ENCODE measurements around the gene SNRPD3. TPM values are rescaled to one million over a fixed set of nuclear protein-coding genes. Genes with fewer than 3 reads are reported as not detected.
"Not testable (repeated sequence)": the region's sequence is repeated elsewhere in the genome, so short reads cannot be mapped to it uniquely, and the experiment has no call there.

The SNRPD3 gene
- total and polyA plus RNA-seq, 2 donors (not counting 3 experiments of a cell fraction or from before 2014, with no cell fraction given): 121 to 253 TPM

DNA sequence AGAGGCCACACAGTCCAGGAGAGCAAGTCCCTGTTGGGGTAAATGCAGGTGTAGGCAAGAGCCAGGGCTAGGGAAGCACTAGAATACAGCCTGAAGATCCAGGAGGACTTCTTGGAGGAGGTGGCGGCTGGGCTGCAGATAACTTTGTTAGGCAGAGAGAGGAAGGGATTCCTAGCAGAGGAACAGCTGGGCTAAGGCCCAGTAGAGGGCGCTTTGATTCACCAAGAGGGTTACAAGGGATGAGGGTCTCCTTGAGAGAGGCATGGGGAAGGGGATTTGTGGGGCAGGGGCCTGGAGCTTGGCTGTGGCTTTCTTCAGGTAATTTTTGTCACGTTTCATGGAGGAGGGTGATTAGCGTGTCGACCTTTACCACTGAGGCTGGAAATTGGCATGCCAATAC lies 65.4 kb downstream of the SNRPD3 start:
- intact Hi-C loops (cut with micrococcal nuclease); H3K4me1 ChIP-seq (ENCODE audit: control insufficient read depth, extremely low read depth, insufficient read depth, low read length); H2AFZ ChIP-seq (ENCODE audit: low read depth, low read length); H3K9me1 ChIP-seq (replicated peaks; ENCODE audit: control insufficient read depth, extremely low read depth, insufficient read depth, low read length); DNase-seq (ENCODE audit: low read depth, low spot score); H3K9me3 ChIP-seq (replicated peaks; ENCODE audit: control insufficient read depth, insufficient read depth, low read length); BruUV-seq (replicated peaks); CTCF ChIA-PET; H3K79me2 ChIP-seq (ENCODE audit: control insufficient read depth, insufficient read depth, low read length); H3K4me2 ChIP-seq (ENCODE audit: insufficient read depth, low read length); dilution Hi-C loops (cut with MboI; ENCODE audit: extremely low pct_ligation_motif_present, low sequenced_read_pairs); H3K27me3 ChIP-seq (ENCODE audit: control insufficient read depth in 2 of 2, insufficient read depth in 2 of 2, low read length in 2 of 2); FAIRE-seq; POLR2A ChIA-PET; H3K9ac ChIP-seq (replicated peaks; ENCODE audit: extremely low read depth, insufficient read depth, low read length); H3K27ac ChIP-seq (ENCODE audit: insufficient read depth, low read depth, low read length); H4K20me1 ChIP-seq (replicated peaks; ENCODE audit: control insufficient read depth, extremely low read depth, insufficient read depth, low read length); H3K4me3 ChIP-seq (replicated peaks in 1 of 3; ENCODE audit: insufficient read depth in 1 of 3, low read depth in 1 of 3, low read length in 3 of 3); H3K36me3 ChIP-seq (ENCODE audit: control insufficient read depth in 2 of 2, extremely low read depth in 1 of 2, insufficient read depth in 2 of 2, low read length in 2 of 2): not testable (repeated sequence)

DNA sequence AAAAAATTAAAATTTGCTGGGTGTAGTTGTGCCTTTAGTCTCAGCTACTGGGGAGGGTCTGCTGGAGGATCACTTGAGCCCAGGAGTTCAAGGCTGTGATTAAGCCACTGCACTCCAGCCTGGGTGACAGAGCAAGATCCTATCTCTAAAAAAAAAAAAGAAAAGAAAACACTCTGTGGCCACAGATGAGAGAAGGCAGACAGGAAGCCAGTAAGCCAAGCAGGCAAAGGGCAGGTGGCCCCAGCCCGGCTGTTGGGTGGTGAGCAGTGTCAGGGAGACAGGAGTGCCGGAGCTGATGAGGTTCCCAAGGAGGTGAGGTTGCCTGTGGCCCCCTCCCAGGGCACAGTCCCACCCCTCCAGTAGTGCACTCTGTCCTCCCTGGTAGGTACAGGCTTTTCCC lies 66.8 kb downstream of the SNRPD3 start:
- DNase-seq (ENCODE audit: low read depth, low spot score); H3K4me1 ChIP-seq (ENCODE audit: control insufficient read depth, extremely low read depth, insufficient read depth, low read length); dilution Hi-C loops (cut with MboI; ENCODE audit: extremely low pct_ligation_motif_present, low sequenced_read_pairs); H3K79me2 ChIP-seq (ENCODE audit: control insufficient read depth, insufficient read depth, low read length); POLR2A ChIA-PET; H3K4me3 ChIP-seq (replicated peaks in 1 of 3; ENCODE audit: insufficient read depth in 1 of 3, low read depth in 1 of 3, low read length in 3 of 3); H3K36me3 ChIP-seq (ENCODE audit: control insufficient read depth in 2 of 2, extremely low read depth in 1 of 2, insufficient read depth in 2 of 2, low read length in 2 of 2); H3K27ac ChIP-seq (ENCODE audit: insufficient read depth, low read depth, low read length); H3K9me1 ChIP-seq (replicated peaks; ENCODE audit: control insufficient read depth, extremely low read depth, insufficient read depth, low read length); H3K9me3 ChIP-seq (replicated peaks; ENCODE audit: control insufficient read depth, insufficient read depth, low read length); H2AFZ ChIP-seq (ENCODE audit: low read depth, low read length); H4K20me1 ChIP-seq (replicated peaks; ENCODE audit: control insufficient read depth, extremely low read depth, insufficient read depth, low read length); intact Hi-C loops (cut with micrococcal nuclease); H3K4me2 ChIP-seq (ENCODE audit: insufficient read depth, low read length); H3K27me3 ChIP-seq (ENCODE audit: control insufficient read depth in 2 of 2, insufficient read depth in 2 of 2, low read length in 2 of 2); FAIRE-seq; BruUV-seq (replicated peaks); H3K9ac ChIP-seq (replicated peaks; ENCODE audit: extremely low read depth, insufficient read depth, low read length): not testable (repeated sequence)
- CTCF ChIA-PET: interaction anchor here (1.4 kb wide), 1 partner anchor 13 kb away, joined by 3 read pairs; no protein-coding TSS in a partner anchor

Other genes starting within 250 kb of the SNRPD3 start
- gene ADORA2A, start 128.4 kb upstream of the SNRPD3 start, total RNA-seq: 17.1 and 20.0 TPM in 2 replicates
- 33.1 and 45.3 TPM in 2 replicates for gene ADORA2A, start 128.4 kb upstream of the SNRPD3 start, polyA plus RNA-seq
- gene UPB1, start 60.7 kb upstream of the SNRPD3 start, total RNA-seq: 0.30 and 0.80 TPM in 2 replicates
- gene UPB1, start 60.7 kb upstream of the SNRPD3 start, polyA plus RNA-seq: 0.27 and 0.30 TPM in 2 replicates
- gene GUCD1, start 861 bp upstream of the SNRPD3 start, total RNA-seq: 116 and 129 TPM in 2 replicates
- 138 and 164 TPM in 2 replicates for gene GUCD1, start 861 bp upstream of the SNRPD3 start, polyA plus RNA-seq
- gene LRRC75B, start 37.1 kb downstream of the SNRPD3 start, total RNA-seq: 6.4 and 8.9 TPM in 2 replicates
- 15.0 and 22.0 TPM in 2 replicates for gene LRRC75B, start 37.1 kb downstream of the SNRPD3 start, polyA plus RNA-seq
- gene GGT1, start 47.2 kb downstream of the SNRPD3 start, total RNA-seq: 1.5 and 1.8 TPM in 2 replicates
- 1.2 and 2.0 TPM in 2 replicates for gene GGT1, start 47.2 kb downstream of the SNRPD3 start, polyA plus RNA-seq
- gene PIWIL3, start 218.7 kb downstream of the SNRPD3 start, total RNA-seq: 0.11 TPM in 1 of 2 replicates, not detected in the other
- not detected in 2 replicates for gene PIWIL3, start 218.7 kb downstream of the SNRPD3 start, polyA plus RNA-seq

Data from endothelial cell of umbilical vein (primary cell).